GM18951 (cell line): ENCODE data around the gene HMGCS1.
"Not testable (repeated sequence)": the region's sequence is repeated elsewhere in the genome, so short reads cannot be mapped to it uniquely, and the experiment has no call there.

Source experiments
- POLR2A ChIP-seq: IDR thresholded peaks from 4 replicates; pipeline ENCODE4 v1.6.1; 2011; ENCODE audit warnings: mild to moderate bottlenecking; ENCODE audit not compliant: insufficient read length, insufficient read depth; ENCODE audit errors: extremely low read depth
- in situ Hi-C: fragments of 300-500 bp; cut with MboI; formaldehyde crosslinking; loops from one replicate; pipeline ENCODE4 v1.12.0; 2022; ENCODE audit warnings: low sequenced_read_pairs, mixed read lengths, inconsistent platforms; ENCODE audit not compliant: unreplicated experiment

Gene HMGCS1

DNA sequence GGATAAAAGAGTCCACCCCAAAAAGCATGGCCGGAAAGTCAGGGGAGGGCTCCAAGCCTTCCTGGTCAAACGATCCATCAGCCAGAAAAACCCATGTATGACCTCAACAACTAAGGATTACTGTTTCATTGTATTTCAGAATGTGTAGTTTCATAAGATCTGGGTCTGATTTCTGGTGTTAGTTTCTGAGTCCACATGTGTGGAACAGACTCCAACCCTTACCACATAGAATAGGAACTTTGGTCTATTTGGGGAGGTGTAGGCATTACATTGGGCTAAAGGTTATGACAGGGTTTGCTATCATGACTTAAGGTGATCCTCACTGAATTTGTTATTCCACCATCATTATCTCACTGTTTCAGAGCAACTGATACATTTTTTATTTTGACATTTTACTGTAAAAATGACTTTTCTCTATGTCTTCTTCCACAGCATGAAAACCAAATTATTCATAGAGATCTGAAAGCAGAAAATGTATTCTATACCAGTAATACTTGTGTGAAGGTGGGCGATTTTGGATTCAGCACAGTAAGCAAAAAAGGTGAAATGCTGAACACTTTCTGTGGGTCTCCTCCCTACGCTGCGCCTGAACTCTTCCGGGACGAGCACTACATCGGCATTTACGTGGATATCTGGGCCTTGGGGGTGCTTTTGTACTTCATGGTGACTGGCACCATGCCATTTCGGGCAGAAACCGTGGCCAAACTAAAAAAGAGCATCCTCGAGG lies 33.5 kb downstream of the HMGCS1 start:
- in situ Hi-C loops: no loop called here
- no peak for TF ChIP-seq POLR2A

GRCh38 chr5:43275391-43275790 lies 37.8 kb downstream of the HMGCS1 start:
- no peak for TF ChIP-seq POLR2A
- in situ Hi-C loops: no loop called here

GRCh38 chr5:43274435-43275114 lies 38.6 kb downstream of the HMGCS1 start:
- in situ Hi-C loops: no loop called here
- no peak for TF ChIP-seq POLR2A

- no peak for TF ChIP-seq POLR2A
- in situ Hi-C loops: no loop called here
Observed at GRCh38 chr5:43273552-43273951, 39.7 kb downstream of the HMGCS1 start.

DNA sequence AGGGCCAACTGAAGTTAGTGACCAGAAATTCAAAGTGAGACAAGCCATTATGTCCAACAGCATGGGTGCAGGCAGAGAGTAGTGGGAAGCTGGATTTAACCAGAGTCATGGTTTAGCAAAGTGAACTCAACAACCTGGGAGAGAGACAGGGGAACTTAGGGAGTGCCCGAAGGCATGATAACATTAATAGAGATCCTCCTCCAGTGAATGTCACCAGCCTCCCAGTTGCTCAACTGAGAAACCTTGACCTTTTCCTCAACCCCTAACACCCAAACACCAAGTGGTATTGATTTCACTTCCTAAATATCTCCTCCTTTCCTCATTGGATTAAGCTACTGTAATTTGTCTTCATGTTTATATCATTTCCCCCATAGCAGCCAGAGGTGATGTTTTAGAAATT lies 42.6 kb downstream of the HMGCS1 start:
- TF ChIP-seq POLR2A: no peak
- in situ Hi-C loops: no loop called here

DNA sequence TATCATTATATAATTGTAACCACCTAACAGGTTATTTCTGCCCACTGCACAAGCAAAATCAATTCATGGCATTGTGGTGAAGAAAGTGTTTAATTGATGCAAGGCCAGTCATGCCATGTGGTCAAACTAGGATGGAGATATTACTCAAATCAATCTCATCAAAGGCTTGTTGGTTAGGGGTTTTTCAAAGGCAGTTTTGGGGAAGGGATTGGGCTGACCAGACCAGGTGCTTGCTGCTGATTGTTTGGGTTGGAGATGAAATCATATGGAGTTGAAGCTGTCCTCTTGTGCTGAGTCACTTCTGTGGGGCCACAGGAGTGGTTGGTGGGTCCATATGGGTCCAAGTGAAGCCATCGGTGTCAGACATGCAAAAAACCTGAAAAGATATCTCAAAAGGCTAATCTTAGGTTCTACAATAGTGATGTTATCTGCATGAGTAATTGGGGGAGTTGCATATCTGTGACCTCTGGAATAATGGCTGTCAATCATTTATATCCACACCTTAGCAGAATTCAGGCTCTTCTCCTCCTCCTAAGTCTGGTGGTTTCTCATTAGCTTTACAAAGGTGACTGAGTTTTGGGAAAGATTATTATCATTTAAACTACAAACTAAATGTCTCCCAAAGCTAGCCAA lies 44.9 kb downstream of the HMGCS1 start:
- TF ChIP-seq POLR2A: no peak
- in situ Hi-C loops: no loop called here

DNA sequence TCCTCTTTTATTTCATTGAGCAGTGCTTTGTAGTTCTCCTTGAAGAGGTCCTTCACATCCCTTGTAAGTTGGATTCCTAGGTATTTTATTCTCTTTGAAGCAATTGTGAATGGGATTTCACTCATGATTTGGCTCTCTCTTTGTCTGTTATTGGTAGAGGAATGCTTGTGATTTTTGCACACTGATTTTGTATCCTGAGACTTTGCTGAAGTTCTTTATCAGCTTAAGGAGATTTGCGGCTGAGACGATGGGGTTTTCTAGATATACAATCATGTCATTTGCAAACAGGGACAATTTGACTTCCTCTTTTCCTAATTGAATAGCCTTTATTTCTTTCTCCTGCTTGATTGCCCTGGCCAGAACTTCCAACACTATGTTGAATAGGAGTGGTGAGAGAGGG lies 50.9 kb downstream of the HMGCS1 start:
- in situ Hi-C loops: not testable (repeated sequence)

DNA sequence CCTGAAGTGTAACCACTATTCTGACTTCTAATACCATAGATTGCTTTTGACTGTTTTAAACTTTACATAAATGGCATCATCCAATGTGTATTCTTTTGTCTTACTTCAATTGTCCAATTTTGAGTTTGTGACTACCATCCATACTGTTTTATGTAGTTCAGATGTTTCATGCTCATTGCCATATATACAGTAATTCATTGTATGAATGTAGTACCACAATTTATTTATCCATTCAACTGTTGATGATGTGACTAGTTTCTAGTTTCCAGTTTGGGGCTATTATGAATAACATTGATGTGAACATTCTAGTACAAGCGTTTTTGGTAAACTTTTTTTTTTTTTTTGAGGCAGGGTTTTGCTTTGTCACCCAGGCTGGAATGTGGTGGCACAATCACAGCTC lies 55.1 kb downstream of the HMGCS1 start:
- TF ChIP-seq POLR2A: no peak
- in situ Hi-C loops: no loop called here

DNA sequence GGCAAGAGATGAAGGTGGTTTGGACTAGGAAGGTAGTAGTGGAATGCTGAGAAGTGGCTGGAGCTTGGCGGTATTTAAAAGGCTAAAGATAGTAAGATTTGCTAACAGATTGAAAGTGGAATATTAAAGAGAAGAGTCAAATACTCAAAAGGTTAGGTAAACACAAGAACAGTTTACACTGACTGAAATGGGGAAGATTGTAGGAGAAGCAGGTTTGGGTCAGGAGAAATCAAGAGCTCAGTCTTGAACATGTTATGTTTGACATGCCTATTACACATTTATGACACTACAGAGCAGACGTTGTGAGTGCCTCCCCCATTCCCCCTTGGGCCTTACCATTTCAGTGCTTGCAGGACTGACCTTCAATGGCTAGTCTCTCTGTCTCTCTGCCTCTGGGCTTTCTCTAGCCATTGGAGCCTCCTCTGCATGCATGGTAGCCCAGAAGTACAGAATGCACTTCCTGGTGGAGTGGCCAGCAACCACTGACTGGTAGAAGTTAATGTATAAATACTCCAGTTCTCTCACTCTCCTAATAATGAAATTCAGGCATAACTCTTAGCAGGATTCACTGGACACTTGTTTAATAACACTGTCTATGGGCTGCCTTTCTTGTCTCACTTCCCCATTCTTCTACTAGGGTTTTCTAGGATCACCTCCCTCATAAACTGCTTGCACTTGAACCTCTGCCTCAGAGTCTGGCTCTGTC lies 56.8 kb downstream of the HMGCS1 start:
- no peak for TF ChIP-seq POLR2A
- in situ Hi-C loops: no loop called here

DNA sequence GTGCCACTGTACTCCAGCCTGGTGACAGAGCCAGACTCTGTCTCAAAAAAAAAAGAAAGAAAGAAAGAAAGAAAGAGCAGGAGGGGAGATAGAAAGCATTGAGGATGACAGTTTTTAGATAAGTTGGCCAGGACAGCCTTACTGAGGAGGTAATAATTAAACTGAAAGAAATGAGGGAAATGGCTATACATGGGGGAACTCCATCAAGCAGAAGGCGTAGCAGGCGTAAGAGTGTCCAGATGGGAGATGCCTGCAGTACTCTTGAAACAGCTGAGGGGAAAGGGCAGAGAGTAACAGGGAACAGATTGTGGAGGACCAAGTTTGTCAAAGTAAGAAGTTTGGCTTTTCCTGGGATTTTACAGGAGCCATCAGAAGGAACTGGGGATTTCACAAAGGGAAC lies 57.5 kb downstream of the HMGCS1 start:
- TF ChIP-seq POLR2A: no peak
- in situ Hi-C loops: no loop called here

- in situ Hi-C loops: no loop called here
- no peak for TF ChIP-seq POLR2A
Observed at GRCh38 chr5:43251754-43252153, 61.5 kb downstream of the HMGCS1 start.

- in situ Hi-C loops: no loop called here
- TF ChIP-seq POLR2A: no peak
Observed at GRCh38 chr5:43245724-43246385, 67.4 kb downstream of the HMGCS1 start.
